GM18951 (cell line): ENCODE results near the gene KDM1B.

ENCODE experiments used
- POLR2A ChIP-seq: IDR thresholded peaks from 4 replicates; pipeline ENCODE4 v1.6.1; 2011; ENCODE audit warnings: mild to moderate bottlenecking; ENCODE audit not compliant: insufficient read length, insufficient read depth; ENCODE audit errors: extremely low read depth
- in situ Hi-C: fragments of 300-500 bp; cut with MboI; formaldehyde crosslinking; loops from one replicate; pipeline ENCODE4 v1.12.0; 2022; ENCODE audit warnings: low sequenced_read_pairs, mixed read lengths, inconsistent platforms; ENCODE audit not compliant: unreplicated experiment

Gene KDM1B

DNA sequence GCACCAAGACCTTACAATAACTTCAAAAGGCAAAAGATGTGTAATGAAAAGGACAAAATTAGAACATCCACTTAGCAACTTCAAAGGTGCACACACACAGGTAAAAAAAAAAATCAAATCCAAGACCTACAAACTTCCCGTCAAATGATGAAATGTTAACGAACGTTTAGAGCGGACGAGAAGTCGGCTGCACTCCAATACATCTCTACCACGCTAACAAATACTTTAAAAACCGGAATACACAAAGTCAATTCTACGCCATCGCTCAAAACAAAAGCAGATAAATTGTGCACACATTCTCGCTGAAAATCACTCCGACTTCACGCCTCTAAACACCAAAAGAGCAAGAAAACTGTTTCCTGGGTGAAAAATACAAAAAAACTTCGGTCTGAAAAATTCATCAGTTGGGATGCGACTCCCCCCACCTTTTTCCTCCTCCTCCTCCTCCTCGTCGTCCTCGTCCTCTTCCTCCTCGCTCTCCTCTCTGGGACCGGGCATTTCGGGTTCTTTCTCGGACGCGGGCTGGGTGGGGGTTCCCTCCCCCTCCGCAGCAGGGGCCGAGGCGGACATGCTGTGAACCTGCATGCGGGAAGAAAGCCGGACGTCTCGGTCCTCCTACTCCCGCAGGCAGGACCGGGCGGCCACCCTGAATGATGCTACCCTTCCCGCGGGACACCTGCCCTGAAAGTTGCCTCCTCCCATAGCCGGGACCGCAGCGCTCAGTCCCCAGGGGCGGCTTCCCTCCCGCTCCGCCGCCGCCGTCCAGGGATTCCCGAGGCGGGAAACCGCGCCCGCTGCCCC lies 108.4 kb downstream of the KDM1B start:
- no peak for TF ChIP-seq POLR2A
- in situ Hi-C loops = no loop called here

DNA sequence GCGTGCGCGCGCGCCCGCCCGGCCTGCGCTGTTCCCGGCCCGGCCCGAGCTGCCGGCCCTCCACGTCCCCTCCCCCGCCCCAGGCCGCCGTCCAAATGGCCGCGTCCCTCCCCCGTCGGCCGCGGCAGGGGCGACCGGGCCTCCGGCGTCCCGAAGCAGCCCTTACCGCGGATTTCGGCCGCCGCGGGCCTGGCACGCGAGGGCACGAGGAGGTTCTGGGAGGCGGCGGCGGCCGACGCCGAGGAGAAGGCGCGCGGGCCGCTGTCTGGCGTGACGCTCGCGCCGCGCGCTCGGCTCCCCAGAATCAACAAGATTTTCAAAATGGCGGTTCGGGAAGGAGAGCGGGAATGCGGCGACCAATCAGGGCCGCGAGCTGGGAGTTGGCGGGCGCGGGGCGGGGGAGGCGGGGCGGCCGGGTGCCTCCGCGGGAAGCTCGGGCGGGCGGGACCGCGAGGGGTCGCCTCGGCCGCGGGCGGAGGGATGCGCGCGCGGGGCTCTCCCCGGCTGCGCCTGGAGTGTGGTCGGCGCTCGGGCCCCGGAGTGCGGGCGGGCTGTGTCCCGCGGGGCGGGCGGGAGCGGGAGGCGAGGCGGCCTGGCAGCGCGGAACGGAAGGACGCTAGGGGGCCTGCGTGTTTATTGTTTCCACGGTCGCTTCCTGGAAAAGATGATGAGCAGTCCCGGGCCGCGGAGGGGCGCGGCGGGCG lies 109.1 kb downstream of the KDM1B start, which contains the start of gene DEK:
DEK (minus strand) TSS at position 312 of the 704 bp plus-strand sequence. CDS start 543 bp downstream, outside the sequence.
- peak; percentile 67 for TF ChIP-seq POLR2A
- in situ Hi-C loops = no loop called here

DNA sequence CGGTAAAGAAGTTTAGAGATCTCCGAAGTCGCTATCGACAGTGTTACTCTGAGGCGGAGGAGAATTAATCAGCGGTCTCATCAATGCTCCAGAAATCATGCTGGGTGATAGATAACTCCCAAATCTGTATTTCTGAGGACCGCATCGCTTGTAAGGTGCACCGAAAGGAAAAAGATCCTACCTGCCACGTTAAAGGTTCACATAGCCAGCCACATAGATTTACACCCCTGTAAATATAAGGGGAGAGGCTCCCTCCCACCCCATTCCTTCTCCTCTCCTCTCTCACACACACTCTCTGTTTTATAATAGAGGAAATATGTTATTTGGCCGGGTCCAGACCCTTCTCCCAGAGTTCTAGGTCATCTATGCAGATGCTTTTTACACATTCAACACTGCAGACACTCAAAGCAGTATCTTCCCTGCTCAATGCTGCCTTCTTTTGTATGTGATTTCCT lies 109.7 kb downstream of the KDM1B start:
- no peak for TF ChIP-seq POLR2A
- in situ Hi-C loops = no loop called here

DNA sequence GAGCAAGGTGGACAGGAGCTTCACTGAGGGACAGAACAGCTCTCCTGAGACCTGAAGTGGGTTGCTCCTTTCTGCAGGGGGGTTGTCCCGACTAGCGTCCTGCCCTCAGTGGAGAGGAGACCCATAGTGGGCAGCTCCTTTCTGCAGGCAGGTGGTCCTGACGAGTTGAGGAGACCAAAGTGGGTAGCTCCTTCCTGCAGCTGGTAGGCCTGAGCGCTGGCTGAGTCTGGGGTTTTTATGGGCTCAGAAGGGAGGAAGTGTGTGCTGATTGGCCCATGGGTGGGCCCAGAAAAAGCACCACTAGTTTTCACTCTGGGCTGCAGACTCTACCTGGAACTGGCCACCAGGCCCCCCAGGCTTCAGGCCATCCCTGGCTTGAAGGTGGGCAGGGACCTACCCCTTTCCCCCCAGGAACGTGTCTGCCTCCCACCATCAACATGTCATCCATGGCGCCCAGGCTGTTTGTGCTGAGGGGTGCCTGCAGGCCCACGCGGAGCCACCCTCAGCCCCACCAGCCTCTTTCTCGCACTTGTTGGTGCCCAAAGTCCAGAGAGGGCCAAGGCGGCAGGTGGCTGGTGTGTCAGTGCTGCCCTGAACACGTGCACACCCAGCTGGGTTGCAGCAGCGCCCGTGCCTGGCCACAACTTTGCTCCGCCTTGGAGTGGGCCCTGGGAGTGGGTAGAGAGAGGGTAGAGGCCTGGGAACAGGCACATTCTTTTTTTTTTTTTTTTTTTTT lies 110.7 kb downstream of the KDM1B start:
- in situ Hi-C loops = no loop called here
- no peak for TF ChIP-seq POLR2A

DNA sequence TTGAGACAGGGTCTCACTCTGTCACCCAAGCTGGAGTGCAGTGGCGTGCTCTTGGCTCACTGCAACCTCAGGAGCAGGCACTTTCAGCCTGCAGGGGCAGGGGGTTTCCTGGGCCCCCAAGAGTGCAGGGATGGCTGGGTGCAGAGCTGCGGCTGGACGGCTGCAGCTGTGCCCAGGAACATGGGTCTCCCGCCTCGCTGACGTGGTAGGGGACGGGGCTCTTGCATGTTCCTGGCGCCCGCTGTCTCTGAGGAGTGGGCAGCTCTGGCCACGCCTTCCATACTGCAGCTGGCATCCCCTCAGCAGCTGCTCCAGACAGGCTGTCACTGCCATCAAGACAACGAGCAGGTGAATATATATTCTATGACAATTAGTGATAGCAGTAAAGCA lies 111.3 kb downstream of the KDM1B start:
- TF ChIP-seq POLR2A = no peak
- in situ Hi-C loops = no loop called here

DNA sequence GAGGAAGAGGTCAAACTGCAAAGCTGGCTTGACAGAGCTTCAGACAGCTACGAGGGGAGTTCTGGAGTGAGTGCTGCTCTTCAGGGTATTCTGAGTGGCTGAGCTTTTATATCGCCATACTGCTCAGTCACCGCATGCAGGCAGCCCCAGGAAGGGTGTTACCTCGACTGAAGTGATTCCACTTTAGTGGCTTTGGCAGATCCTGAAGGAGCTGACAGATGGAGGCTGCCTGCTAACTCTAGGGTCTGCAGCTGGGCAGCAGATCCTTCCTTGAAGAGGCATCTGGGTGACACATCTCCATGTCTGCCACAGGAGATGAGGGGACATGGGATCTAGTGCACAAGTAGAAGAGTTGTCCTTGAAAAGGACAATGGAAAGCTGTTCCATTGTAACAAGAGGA lies 112.8 kb downstream of the KDM1B start:
- TF ChIP-seq POLR2A = no peak
- in situ Hi-C loops = no loop called here

GRCh38 chr6:18269253-18269652 lies 114.0 kb downstream of the KDM1B start:
- in situ Hi-C loops = no loop called here
- TF ChIP-seq POLR2A = no peak

DNA sequence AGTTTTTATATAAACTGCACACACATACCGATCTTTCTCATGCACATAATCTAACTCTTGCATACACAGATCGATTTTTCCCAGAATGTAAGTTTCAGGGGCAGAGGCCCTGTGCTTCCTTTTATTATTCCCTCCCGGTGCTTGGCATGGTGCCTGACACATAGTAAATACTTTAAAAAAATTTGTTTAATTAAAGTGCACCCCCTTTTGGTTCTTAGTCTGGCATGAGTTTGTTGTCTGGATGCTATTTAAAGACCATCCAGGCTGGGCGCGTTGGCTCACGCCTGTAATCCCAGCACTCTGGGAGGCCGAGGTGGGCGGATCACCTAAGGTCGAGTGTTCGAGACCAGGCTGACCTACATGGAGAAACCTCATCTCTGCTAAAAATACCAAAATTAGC lies 114.5 kb downstream of the KDM1B start:
- in situ Hi-C loops = no loop called here

GRCh38 chr6:18270216-18270615 lies 115.0 kb downstream of the KDM1B start:
- in situ Hi-C loops = no loop called here
- TF ChIP-seq POLR2A = no peak

More for the DNA sequence above, 114.5 kb downstream of the KDM1B start:
- TF ChIP-seq POLR2A = no peak
